ENCODE measurements around the gene PIEZO2.

GRCh38 chr18:11167778-11168177 lies 18.4 kb upstream of the PIEZO2 start:
- TF ChIP-seq CTCF (IDR thresholded peaks at IDR 0.05): no peak
- TF ChIP-seq MYBL2 (CRISPR knock-in tag; IDR thresholded peaks at IDR 0.05): no peak
- TF ChIP-seq NFE2L1 (CRISPR knock-in tag; IDR thresholded peaks at IDR 0.05): no peak
